Measurements from ENCODE around the gene GRAMD2A. TPM values are rescaled to one million over a fixed set of nuclear protein-coding genes. Genes with fewer than 3 reads are reported as not detected.
A peak's percentile ranks its signal among the peaks of the same experiment; 100 is the strongest.

The GRAMD2A gene
- total and polyA plus RNA-seq, 4 donors = 4.0 to 25.2 (median 10.7) TPM

- H3K9me3 ChIP-seq (ENCODE audit: control insufficient read depth in 4 of 4, insufficient read depth in 3 of 4, low read length in 3 of 4) = no peaks in the 10 kb centered on the region
- ATAC-seq (ENCODE audit: insufficient read depth, low FRiP score) (no peak), DNase-seq (no peak)
- TF ChIP-seq, protein P1, sequence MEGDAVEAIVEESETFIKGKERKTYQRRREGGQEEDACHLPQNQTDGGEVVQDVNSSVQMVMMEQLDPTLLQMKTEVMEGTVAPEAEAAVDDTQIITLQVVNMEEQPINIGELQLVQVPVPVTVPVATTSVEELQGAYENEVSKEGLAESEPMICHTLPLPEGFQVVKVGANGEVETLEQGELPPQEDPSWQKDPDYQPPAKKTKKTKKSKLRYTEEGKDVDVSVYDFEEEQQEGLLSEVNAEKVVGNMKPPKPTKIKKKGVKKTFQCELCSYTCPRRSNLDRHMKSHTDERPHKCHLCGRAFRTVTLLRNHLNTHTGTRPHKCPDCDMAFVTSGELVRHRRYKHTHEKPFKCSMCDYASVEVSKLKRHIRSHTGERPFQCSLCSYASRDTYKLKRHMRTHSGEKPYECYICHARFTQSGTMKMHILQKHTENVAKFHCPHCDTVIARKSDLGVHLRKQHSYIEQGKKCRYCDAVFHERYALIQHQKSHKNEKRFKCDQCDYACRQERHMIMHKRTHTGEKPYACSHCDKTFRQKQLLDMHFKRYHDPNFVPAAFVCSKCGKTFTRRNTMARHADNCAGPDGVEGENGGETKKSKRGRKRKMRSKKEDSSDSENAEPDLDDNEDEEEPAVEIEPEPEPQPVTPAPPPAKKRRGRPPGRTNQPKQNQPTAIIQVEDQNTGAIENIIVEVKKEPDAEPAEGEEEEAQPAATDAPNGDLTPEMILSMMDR (IDR thresholded peaks at IDR 0.05; ENCODE audit: control extremely low read depth, extremely low read depth) = no peak
- H3K4me1 ChIP-seq (ENCODE audit: control insufficient read depth in 5 of 5, insufficient read depth in 5 of 5, low read length in 5 of 5) = peaks cover 0 to 47% (median 11%) of the 10 kb centered on the region in 5 donors
- no peaks in the 10 kb centered on the region for H3K27me3 ChIP-seq (ENCODE audit: control insufficient read depth in 3 of 3, insufficient read depth in 3 of 3, low read length in 2 of 3)
- no peak overlapping the region for H3K27ac ChIP-seq (ENCODE audit: low read depth in 1 of 2, low read length in 1 of 2)
- no peak overlapping the region for H3K4me3 ChIP-seq
- H3K9ac ChIP-seq (ENCODE audit: insufficient read depth in 1 of 2, low read length in 2 of 2) = no peak overlapping the region
- H3K36me3 ChIP-seq (ENCODE audit: control insufficient read depth in 4 of 4, insufficient read depth in 4 of 4, low read length in 4 of 4) = peaks cover 0 to 6% (median 0%) of the 10 kb centered on the region in 4 donors
Observed at GRCh38 chr15:72112805-72113204, 84.8 kb downstream of the GRAMD2A start.

GRCh38 chr15:72112116-72112515 lies 85.5 kb downstream of the GRAMD2A start:
- H3K27me3 ChIP-seq (ENCODE audit: control insufficient read depth in 3 of 3, insufficient read depth in 3 of 3, low read length in 2 of 3) = no peaks in the 10 kb centered on the region
- H3K4me3 ChIP-seq = no peak overlapping the region
- no peak for ATAC-seq (ENCODE audit: insufficient read depth, low FRiP score)
- TF ChIP-seq, protein P1 (IDR thresholded peaks at IDR 0.05; ENCODE audit: control extremely low read depth, extremely low read depth) = no peak
- H3K36me3 ChIP-seq (ENCODE audit: control insufficient read depth in 4 of 4, insufficient read depth in 4 of 4, low read length in 4 of 4) = peaks cover 0 to 4% (median 0%) of the 10 kb centered on the region in 4 donors
- no peaks in the 10 kb centered on the region for H3K9me3 ChIP-seq (ENCODE audit: control insufficient read depth in 4 of 4, insufficient read depth in 3 of 4, low read length in 3 of 4)
- no peak overlapping the region for H3K27ac ChIP-seq (ENCODE audit: low read depth in 1 of 2, low read length in 1 of 2)
- H3K9ac ChIP-seq (ENCODE audit: insufficient read depth in 1 of 2, low read length in 2 of 2) = peak overlapping the region in 1 of 2 donors; percentile 14
- peaks cover 0 to 47% (median 13%) of the 10 kb centered on the region in 5 donors for H3K4me1 ChIP-seq (ENCODE audit: control insufficient read depth in 5 of 5, insufficient read depth in 5 of 5, low read length in 5 of 5)
- 69 to 87% methylated on average over 2 of the region's 2 CpGs for WGBS, 2 donors
- DNase-seq = peak; percentile 73 to 87 (median 80)

- Histone ChIP-seq H3K9me3 (ENCODE audit: control insufficient read depth in 4 of 4, insufficient read depth in 3 of 4, low read length in 3 of 4) (no peaks in the 10 kb centered on the region), H3K36me3 (ENCODE audit: control insufficient read depth in 4 of 4, insufficient read depth in 4 of 4, low read length in 4 of 4) (no peaks in the 10 kb centered on the region), H3K4me1 (ENCODE audit: control insufficient read depth in 5 of 5, insufficient read depth in 5 of 5, low read length in 5 of 5) (peaks cover 0 to 31% (median 13%) of the 10 kb centered on the region in 5 donors), H3K27me3 (ENCODE audit: control insufficient read depth in 3 of 3, insufficient read depth in 3 of 3, low read length in 2 of 3) (no peaks in the 10 kb centered on the region), H3K4me3 (no peak overlapping the region), H3K9ac (ENCODE audit: insufficient read depth in 1 of 2, low read length in 2 of 2) (no peak overlapping the region), H3K27ac (ENCODE audit: low read depth in 1 of 2, low read length in 1 of 2) (no peak overlapping the region)
- DNase-seq (no peak), ATAC-seq (ENCODE audit: insufficient read depth, low FRiP score) (no peak)
- TF ChIP-seq, protein P1 (IDR thresholded peaks at IDR 0.05; ENCODE audit: control extremely low read depth, extremely low read depth) = no peak
- WGBS, 2 donors = 87 to 98% methylated on average over 3 of the region's 3 CpGs
Observed at GRCh38 chr15:72110355-72110754, 87.2 kb downstream of the GRAMD2A start.

Other genes with a start within 250 kb of the GRAMD2A start
- gene MYO9A, start 79.6 kb downstream of the GRAMD2A start, total RNA-seq = 100 to 1,000 TPM in 1 of 2 donors, 10 to 100 TPM in 1; 61.3 to 173 TPM
- gene MYO9A, start 79.6 kb downstream of the GRAMD2A start, polyA plus RNA-seq = 1 to 10 TPM; 4.5 to 7.5 TPM
- gene SENP8, start 79.4 kb downstream of the GRAMD2A start, total RNA-seq = 1 to 10 TPM; 3.5 TPM
- 1 to 10 TPM; 1.5 to 1.7 TPM for gene SENP8, start 79.4 kb downstream of the GRAMD2A start, polyA plus RNA-seq
- gene PKM, start 33.4 kb upstream of the GRAMD2A start, total RNA-seq = 100 to 1,000 TPM; 298 to 711 TPM
- 100 to 1,000 TPM; 235 to 867 TPM for gene PKM, start 33.4 kb upstream of the GRAMD2A start, polyA plus RNA-seq
- gene PARP6, start 74.8 kb upstream of the GRAMD2A start, total RNA-seq = 10 to 100 TPM; 55.3 to 73.9 TPM
- 10 to 100 TPM; 33.7 to 64.5 TPM for gene PARP6, start 74.8 kb upstream of the GRAMD2A start, polyA plus RNA-seq
- 1 to 10 TPM; 2.1 to 3.4 TPM for gene CELF6, start 122.4 kb upstream of the GRAMD2A start, total RNA-seq
- 1 to 10 TPM; 3.4 to 6.4 TPM for gene CELF6, start 122.4 kb upstream of the GRAMD2A start, polyA plus RNA-seq
- gene HEXA, start 178.2 kb upstream of the GRAMD2A start, total RNA-seq = 100 to 1,000 TPM; 108 to 151 TPM
- gene HEXA, start 178.2 kb upstream of the GRAMD2A start, polyA plus RNA-seq = 100 to 1,000 TPM; 114 to 156 TPM
- gene TMEM202, start 200.5 kb upstream of the GRAMD2A start, total RNA-seq = not detected
- gene TMEM202, start 200.5 kb upstream of the GRAMD2A start, polyA plus RNA-seq = not detected

Data from lung (tissue), 12 donors.